ENCODE measurements around the gene ITGB7. TPM values are rescaled to one million over a fixed set of nuclear protein-coding genes. Genes with fewer than 3 reads are reported as not detected.
"Not testable (repeated sequence)": the region's sequence is repeated elsewhere in the genome, so short reads cannot be mapped to it uniquely, and the experiment has no call there.

ITGB7 gene
- total RNA-seq, 1 donor from 2014 or later, result 137 TPM

- peaks cover 93% of the 10 kb centered on the region for H3K4me1 Mint-ChIP-seq
- peak overlapping the region; percentile 83 for H3K27ac Mint-ChIP-seq
- intact Hi-C loops (cut with micrococcal nuclease), result no loop called here
- ATAC-seq (ENCODE audit: low read depth) (peak; percentile 66), DNase-seq (peak; percentile 50)
- CTCF ChIA-PET, result interaction anchor here (1.0 to 14.7 kb wide), 4 partner anchors 8 to 83 kb away, joined by 3 to 298 read pairs (median 4); partner anchors contain the start of gene PFDN5
- H3K4me3 Mint-ChIP-seq, result peak overlapping the region; percentile 89
- POLR2A ChIA-PET, result interaction anchor here (1.0 to 7.3 kb wide), 5 partner anchors 8 to 295 kb away, joined by 3 to 57 read pairs (median 36); partner anchors contain the start of genes CSAD, TARBP2 and ZNF740
- peaks cover 7% of the 10 kb centered on the region for H3K36me3 Mint-ChIP-seq (ENCODE audit: low read depth)
- TF ChIP-seq CTCF (IDR thresholded peaks at IDR 0.05), result no peak
- no peaks in the 10 kb centered on the region for H3K9me3 Mint-ChIP-seq
- no peaks in the 10 kb centered on the region for H3K27me3 Mint-ChIP-seq
Observed at GRCh38 chr12:53205747-53206419, 1.2 kb downstream of the ITGB7 start.

GRCh38 chr12:53204351-53204750, 2.7 kb downstream of the ITGB7 start:
- CTCF ChIA-PET, result interaction anchor here (0.9 kb wide), 1 partner anchor 9 kb away, joined by 3 read pairs; no protein-coding TSS in a partner anchor
- Mint-ChIP-seq H3K4me1 (peaks cover 94% of the 10 kb centered on the region), H3K9me3 (no peaks in the 10 kb centered on the region), H3K27ac (peak overlapping the region; percentile 30), H3K4me3 (no peak overlapping the region), H3K36me3 (ENCODE audit: low read depth) (peaks cover 18% of the 10 kb centered on the region), H3K27me3 (no peaks in the 10 kb centered on the region)
- TF ChIP-seq CTCF (IDR thresholded peaks at IDR 0.05), result no peak
- no peak for DNase-seq
- intact Hi-C loops (cut with micrococcal nuclease), result no loop called here
- POLR2A ChIA-PET, result interaction anchor here (0.7 to 7.3 kb wide), 3 partner anchors 15 to 24 kb away, joined by 3 to 36 read pairs (median 4); no protein-coding TSS in a partner anchor
- no peak for ATAC-seq (ENCODE audit: low read depth)

- peaks cover 92% of the 10 kb centered on the region for H3K4me1 Mint-ChIP-seq
- H3K9me3 Mint-ChIP-seq; H3K4me3 Mint-ChIP-seq; DNase-seq; H3K27me3 Mint-ChIP-seq; ATAC-seq (ENCODE audit: low read depth); intact Hi-C loops (cut with micrococcal nuclease): not testable (repeated sequence)
- H3K36me3 Mint-ChIP-seq (ENCODE audit: low read depth), result peaks cover 26% of the 10 kb centered on the region
- peak overlapping the region; percentile 46 for H3K27ac Mint-ChIP-seq
- ChIA-PET CTCF (interaction anchor here (0.7 to 1.2 kb wide), 4 partner anchors 10 to 86 kb away, joined by 3 to 4 read pairs (median 3); no protein-coding TSS in a partner anchor), POLR2A (interaction anchor here (0.6 to 6.1 kb wide), 4 partner anchors 10 to 65 kb away, joined by 3 to 66 read pairs (median 4); partner anchors contain the start of genes CSAD and ZNF740)
Observed at GRCh38 chr12:53202316-53202715, 4.7 kb downstream of the ITGB7 start.

GRCh38 chr12:53201639-53202038, 5.4 kb downstream of the ITGB7 start:
- Mint-ChIP-seq H3K36me3 (ENCODE audit: low read depth) (peaks cover 28% of the 10 kb centered on the region), H3K9me3 (no peaks in the 10 kb centered on the region), H3K4me1 (peaks cover 92% of the 10 kb centered on the region), H3K27ac (peak overlapping the region; percentile 41), H3K4me3 (no peak overlapping the region), H3K27me3 (no peaks in the 10 kb centered on the region)
- DNase-seq (no peak), ATAC-seq (ENCODE audit: low read depth) (no peak)
- TF ChIP-seq CTCF (IDR thresholded peaks at IDR 0.05), result no peak
- CTCF ChIA-PET, result interaction anchor here (0.7 to 1.2 kb wide), 4 partner anchors 10 to 86 kb away, joined by 3 to 4 read pairs (median 3); no protein-coding TSS in a partner anchor
- intact Hi-C loops (cut with micrococcal nuclease), result no loop called here
- POLR2A ChIA-PET, result interaction anchor here (0.7 to 6.1 kb wide), 6 partner anchors 10 to 299 kb away, joined by 3 to 66 read pairs (median 6); partner anchors contain the start of genes CSAD, TARBP2 and ZNF740

GRCh38 chr12:53201177-53201541, 5.9 kb downstream of the ITGB7 start:
- POLR2A ChIA-PET, result interaction anchor here (0.6 to 6.1 kb wide), 10 partner anchors 6 to 432 kb away, joined by 4 to 66 read pairs (median 8); partner anchors contain the start of genes CSAD, ITGB7, PFDN5 and TARBP2
- peaks cover 33% of the 10 kb centered on the region for H3K36me3 Mint-ChIP-seq (ENCODE audit: low read depth)
- peak overlapping the region; percentile 86 for H3K27ac Mint-ChIP-seq

More at GRCh38 chr12:53201177-53201541, 5.9 kb downstream of the ITGB7 start:
- Mint-ChIP-seq H3K9me3 (no peaks in the 10 kb centered on the region), H3K4me1 (peaks cover 87% of the 10 kb centered on the region), H3K27me3 (no peaks in the 10 kb centered on the region), H3K4me3 (peak overlapping the region; percentile 64)
- ATAC-seq (ENCODE audit: low read depth), result no peak
- no peak for DNase-seq
- TF ChIP-seq CTCF (IDR thresholded peaks at IDR 0.05), result no peak
- intact Hi-C loops (cut with micrococcal nuclease), result no loop called here
- CTCF ChIA-PET, result interaction anchor here (1.0 to 1.2 kb wide), 2 partner anchors 11 to 42 kb away, joined by 3 to 4 read pairs; no protein-coding TSS in a partner anchor
